NCI-H510A treated with DMSO at 0.1 percent for 48 hours (cell line): ENCODE results near the gene OR51A2.
"Not testable (repeated sequence)": the region's sequence is repeated elsewhere in the genome, so short reads cannot be mapped to it uniquely, and the experiment has no call there.

ENCODE experiments used
- DNase-seq: peaks from one replicate; lab custom pipeline; 2025; lab: John Stamatoyannopoulos, UW

Gene OR51A2, protein sequence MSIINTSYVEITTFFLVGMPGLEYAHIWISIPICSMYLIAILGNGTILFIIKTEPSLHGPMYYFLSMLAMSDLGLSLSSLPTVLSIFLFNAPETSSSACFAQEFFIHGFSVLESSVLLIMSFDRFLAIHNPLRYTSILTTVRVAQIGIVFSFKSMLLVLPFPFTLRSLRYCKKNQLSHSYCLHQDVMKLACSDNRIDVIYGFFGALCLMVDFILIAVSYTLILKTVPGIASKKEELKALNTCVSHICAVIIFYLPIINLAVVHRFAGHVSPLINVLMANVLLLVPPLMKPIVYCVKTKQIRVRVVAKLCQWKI

DNA sequence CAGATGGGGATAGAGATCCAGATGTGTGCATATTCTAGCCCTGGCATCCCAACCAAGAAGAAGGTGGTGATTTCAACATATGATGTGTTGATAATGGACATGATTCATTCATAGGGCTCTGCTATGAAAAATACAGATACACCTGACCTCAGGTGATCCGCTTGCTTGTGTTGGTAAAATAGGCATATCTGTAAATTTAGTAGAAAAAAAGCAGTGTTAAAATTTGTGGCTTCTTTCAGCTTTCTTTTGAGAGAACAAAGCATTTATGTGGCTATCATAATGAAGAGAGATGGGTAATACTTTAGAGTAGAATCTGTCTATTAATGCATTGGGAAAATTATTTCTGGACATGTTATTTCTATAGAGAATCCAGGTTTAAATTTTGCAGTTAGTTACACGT lies at the start of gene OR51A2:
TSS of gene OR51A2 (minus strand) at position 101 of the 400 bp plus-strand sequence. CDS start at position 101, 0 bp downstream.
- not testable (repeated sequence) for DNase-seq

DNA sequence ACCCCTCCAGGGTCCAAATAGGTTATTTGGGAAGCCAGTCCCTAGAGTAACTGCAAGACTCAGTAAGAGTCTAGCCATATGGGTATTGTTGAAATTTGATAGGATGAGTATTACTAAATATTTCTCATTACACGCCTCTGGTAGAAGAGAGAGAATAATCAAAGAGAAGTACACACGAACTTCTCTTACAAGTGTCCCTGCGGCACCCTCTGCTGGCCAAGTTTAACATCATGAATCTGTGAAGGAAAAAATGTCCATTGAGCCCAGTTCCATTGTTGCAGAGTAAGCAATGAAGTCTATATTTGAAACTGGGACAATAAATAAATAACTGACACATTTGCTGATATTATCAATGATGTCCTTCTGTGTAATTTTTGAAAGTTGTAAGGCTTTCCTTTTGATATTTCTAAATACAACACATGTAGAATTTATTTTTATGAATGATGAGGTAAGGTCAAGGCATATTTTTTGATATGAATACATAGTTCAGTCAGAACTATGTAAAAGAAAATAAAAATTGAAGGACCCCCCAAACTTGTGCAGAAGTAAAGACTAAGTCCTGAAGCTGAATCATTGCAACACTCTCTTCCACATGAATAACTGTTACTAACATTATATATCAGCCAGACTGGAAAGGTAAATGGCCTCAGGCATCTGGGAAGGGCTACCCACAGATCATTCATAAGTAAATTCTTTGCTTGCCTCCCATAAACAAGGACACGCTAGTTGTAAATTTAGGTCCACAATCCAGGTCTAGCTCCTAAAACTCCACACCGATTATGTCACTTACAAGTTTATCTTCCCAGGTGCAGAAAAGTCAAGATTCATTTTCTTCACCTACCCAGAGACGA lies 49.1 kb upstream of the OR51A2 start:
- DNase-seq, result peak; percentile 78

DNA sequence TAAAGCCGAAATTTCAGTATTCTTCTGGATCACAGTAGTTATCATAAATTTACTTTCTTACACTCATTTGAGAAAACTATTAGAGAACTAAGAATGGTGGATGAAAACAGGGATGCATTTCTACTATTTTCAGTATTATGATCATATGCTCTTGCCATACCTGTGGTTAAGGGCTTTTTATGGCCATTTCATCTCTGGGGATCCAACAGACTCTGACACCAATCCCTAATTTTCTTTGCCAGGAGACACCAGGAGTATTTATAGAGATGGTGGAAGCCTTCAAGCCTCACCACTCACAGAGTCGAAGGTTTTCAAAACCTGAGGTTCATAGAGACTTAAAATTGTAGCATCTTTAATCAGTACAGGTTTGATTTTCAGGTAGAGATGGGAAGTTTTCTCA lies 39.0 kb upstream of the OR51A2 start, which contains the start of gene OR51L1:
TSS of gene OR51L1 (plus strand) at position 301 of the 400 bp plus-strand sequence. CDS start 4,132 bp downstream, outside the sequence.
- DNase-seq, result no peak

GRCh38 chr11:4991060-4991459 lies 35.5 kb upstream of the OR51A2 start:
- DNase-seq, result no peak

- no peak for DNase-seq
Measured at GRCh38 chr11:4983841-4984240, 28.3 kb upstream of the OR51A2 start.

DNA sequence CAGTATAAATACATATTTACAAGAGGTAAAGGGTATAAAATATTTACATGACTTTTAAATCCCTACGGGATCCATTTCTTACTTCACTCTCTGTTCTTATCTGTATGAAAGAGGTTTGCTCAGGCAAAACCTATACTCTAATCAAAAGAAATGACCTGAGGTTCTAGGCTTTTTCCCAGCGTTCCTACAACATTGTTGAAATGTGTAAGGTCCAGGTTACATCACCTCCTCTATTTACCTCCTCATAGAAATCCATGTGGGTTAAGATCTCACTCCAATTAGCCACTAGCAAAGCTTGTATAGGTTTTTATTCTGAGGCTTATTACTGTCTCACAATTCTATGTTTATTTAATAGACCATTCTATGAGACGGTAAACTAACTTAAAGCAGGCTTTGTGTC lies 27.2 kb upstream of the OR51A2 start:
- no peak for DNase-seq

GRCh38 chr11:4979036-4979435 lies 23.5 kb upstream of the OR51A2 start:
- DNase-seq, result no peak

DNA sequence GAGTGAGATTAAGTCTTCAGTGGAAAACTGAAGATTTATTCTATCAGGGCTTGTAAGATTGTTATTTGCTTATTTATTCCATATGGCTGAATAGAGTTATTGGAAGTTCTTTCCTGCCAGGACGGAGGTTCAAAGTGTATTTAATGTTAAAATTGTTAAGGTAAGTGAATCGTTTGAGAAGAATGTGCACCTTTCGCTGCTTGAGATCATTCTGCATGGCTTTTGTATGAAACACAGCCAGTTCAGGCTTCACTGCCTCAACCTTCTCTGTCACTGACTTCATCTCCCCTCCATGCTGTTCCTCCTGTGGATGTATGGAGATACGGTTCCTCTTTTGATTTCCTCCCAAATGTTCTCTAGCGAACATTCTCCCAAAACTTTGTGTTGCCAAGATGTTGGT lies 19.9 kb upstream of the OR51A2 start:
- no peak for DNase-seq

DNA sequence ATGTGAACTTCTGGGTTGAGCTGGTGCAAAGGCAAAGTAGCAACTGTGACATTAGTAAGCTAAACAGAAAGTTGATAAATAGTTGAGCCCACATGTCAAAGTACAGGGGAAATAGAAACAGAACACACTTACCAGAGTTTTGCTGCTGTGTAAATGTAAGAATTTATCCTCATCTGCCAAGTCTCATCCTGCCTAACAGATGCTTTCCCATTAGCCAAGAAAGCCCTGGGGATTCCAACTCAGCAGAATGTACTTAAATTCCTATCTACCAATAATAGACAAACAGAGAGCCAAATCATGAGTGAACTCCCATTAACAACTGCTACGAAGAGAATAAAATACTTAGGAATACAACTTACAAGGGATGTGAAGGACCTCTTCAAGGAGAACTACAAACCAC lies 7.3 kb upstream of the OR51A2 start:
- no peak for DNase-seq

- DNase-seq, result no peak
Measured at GRCh38 chr11:4960877-4961276, 5.4 kb upstream of the OR51A2 start.

- DNase-seq, result no peak
Measured at GRCh38 chr11:4957396-4957795, 1.9 kb upstream of the OR51A2 start.

DNA sequence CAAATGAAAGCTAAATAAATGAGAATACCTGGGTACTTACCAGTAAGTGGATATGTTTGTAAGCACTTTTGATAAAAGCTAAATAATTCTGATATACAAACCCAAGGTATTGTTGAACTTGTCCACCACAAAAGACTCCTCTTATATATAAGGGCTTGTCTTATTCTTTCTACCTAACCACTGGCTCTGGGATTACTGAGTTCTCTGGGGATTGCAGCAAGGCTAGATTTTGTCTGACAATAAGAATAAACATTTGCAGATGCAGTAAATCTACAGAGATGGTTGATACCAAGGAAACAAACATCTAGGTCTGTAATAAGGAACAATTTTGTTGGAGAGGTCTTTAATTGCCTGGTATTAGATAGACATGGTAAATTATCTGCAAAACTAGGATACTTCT lies 8.0 kb downstream of the OR51A2 start, which contains the start of gene OR51A4:
TSS of gene OR51A4 (minus strand) at position 101 of the 400 bp plus-strand sequence. CDS start 505 bp downstream, outside the sequence.
- DNase-seq, result no peak

GRCh38 chr11:4936745-4937144 lies 18.8 kb downstream of the OR51A2 start:
- DNase-seq, result no peak

- no peak for DNase-seq
Measured at GRCh38 chr11:4932751-4933150, 22.8 kb downstream of the OR51A2 start.

- no peak for DNase-seq
Measured at GRCh38 chr11:4926608-4927007, 28.9 kb downstream of the OR51A2 start.

DNA sequence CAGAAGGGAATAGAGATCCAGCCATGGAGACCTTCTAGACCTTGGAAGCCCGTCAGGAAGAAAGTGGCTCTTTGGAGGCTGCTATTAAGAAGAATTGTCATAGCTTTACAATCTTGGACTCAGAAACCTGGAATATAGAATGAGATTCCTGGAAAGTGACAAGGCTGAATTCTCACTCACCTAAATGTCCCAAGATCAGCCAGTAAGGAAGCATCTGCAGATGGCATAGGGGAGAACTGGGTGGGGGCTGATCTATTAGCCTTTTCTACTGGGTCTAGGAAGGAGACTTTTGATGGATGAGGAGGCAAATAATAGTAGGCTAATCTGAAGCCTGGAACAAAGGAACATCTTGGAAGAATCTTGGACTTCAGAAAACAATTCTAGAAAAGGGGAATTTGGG lies 31.3 kb downstream of the OR51A2 start, which contains the start of gene OR51G1:
TSS of gene OR51G1 (minus strand) at position 101 of the 400 bp plus-strand sequence. CDS start at position 101, 0 bp downstream.
- no peak for DNase-seq

GRCh38 chr11:4922304-4922703 lies 33.2 kb downstream of the OR51A2 start:
- DNase-seq, result no peak

DNA sequence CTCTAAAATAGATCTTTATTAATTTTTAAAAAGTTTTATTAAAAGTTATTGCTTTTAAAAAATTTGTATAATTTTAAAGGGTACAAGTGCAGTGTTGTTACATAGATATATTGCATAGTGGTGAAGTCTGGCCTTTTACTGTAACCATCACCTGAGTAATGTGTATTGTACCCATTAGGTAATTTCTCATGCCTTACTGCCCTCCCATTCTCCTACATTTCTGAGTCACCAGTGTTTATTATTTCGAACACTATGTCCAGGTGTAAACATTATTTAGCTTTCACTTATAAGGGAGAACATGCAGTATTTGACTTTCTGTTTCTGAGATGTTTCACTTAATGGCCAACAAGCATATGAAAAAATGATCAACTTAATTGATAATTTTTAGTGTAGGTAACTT lies 33.7 kb downstream of the OR51A2 start:
- no peak for DNase-seq

- no peak for DNase-seq
Measured at GRCh38 chr11:4919250-4919649, 36.3 kb downstream of the OR51A2 start, which contains the start of gene OR51G2. TSS of gene OR51G2 (minus strand) at chr11:4919350. CDS start at chr11:4915663, 3,687 bp downstream.

DNA sequence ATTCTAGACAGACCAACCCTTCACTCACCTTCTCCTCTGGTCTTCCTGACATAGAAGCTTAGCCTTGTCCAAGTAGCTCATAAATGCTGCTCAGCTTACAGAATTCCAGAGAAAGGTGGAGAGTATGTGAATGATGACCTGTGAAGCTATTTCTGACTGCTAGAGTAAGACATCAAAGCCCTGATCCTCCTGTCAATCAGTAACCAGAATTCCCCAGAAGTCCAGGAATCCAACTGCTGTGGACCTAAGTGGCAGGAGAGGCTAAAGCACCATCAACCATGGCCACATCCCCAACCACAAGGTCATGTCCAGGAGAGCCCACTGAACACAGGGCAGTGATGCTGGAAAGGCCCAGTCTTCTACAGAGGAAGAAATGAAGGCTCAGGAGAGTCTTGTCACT lies 38.9 kb downstream of the OR51A2 start:
- no peak for DNase-seq
